Skeletal muscle cell (primary cell): ENCODE measurements around the gene BAHCC1.

Source experiments
- DNase-seq: peaks from one replicate; pipeline ENCODE4 v3.0.0-alpha.2; 2010; ENCODE audit warnings: low read depth
- H3K4me3 ChIP-seq: 2 replicates; pipeline ENCODE4 v1.5.1; 2011; ENCODE audit warnings: low read depth, mild to moderate bottlenecking, control low read depth, low read length, moderate library complexity

Gene BAHCC1

GRCh38 chr17:81405411-81405872 is 10.2 kb downstream of the BAHCC1 start:
- no peak overlapping the region for H3K4me3 ChIP-seq
- no peak for DNase-seq

GRCh38 chr17:81406117-81406953 is 11.1 kb downstream of the BAHCC1 start:
- no peak overlapping the region for H3K4me3 ChIP-seq

GRCh38 chr17:81408049-81408448 is 12.8 kb downstream of the BAHCC1 start:
- no peak for DNase-seq
- no peak overlapping the region for H3K4me3 ChIP-seq

More at GRCh38 chr17:81406117-81406953, 11.1 kb downstream of the BAHCC1 start:
- DNase-seq: no peak

- no peak for DNase-seq
- H3K4me3 ChIP-seq: no peak overlapping the region
These were observed 14.1 kb downstream of the BAHCC1 start for GRCh38 chr17:81409190-81409935.

GRCh38 chr17:81410852-81411251 is 15.6 kb downstream of the BAHCC1 start:
- DNase-seq: no peak
- no peak overlapping the region for H3K4me3 ChIP-seq

GRCh38 chr17:81411305-81411704 is 16.0 kb downstream of the BAHCC1 start:
- no peak for DNase-seq
- no peak overlapping the region for H3K4me3 ChIP-seq

- DNase-seq: no peak
- H3K4me3 ChIP-seq: no peak overlapping the region
These were observed 17.3 kb downstream of the BAHCC1 start for GRCh38 chr17:81412490-81413093.

- no peak overlapping the region for H3K4me3 ChIP-seq
These were observed 18.4 kb downstream of the BAHCC1 start for GRCh38 chr17:81413497-81414135.

GRCh38 chr17:81414756-81415516 is 19.7 kb downstream of the BAHCC1 start:
- DNase-seq: no peak

More at GRCh38 chr17:81413497-81414135, 18.4 kb downstream of the BAHCC1 start:
- DNase-seq: no peak

GRCh38 chr17:81415681-81416080 is 20.4 kb downstream of the BAHCC1 start:
- no peak for DNase-seq
- no peak overlapping the region for H3K4me3 ChIP-seq

More at GRCh38 chr17:81414756-81415516, 19.7 kb downstream of the BAHCC1 start:
- no peak overlapping the region for H3K4me3 ChIP-seq

- no peak for DNase-seq
- no peak overlapping the region for H3K4me3 ChIP-seq
These were observed 21.4 kb downstream of the BAHCC1 start for GRCh38 chr17:81416612-81417011.

- H3K4me3 ChIP-seq: no peak overlapping the region
- no peak for DNase-seq
These were observed 22.0 kb downstream of the BAHCC1 start for GRCh38 chr17:81417049-81417878.

GRCh38 chr17:81417879-81418709 is 22.8 kb downstream of the BAHCC1 start:
- no peak for DNase-seq
- no peak overlapping the region for H3K4me3 ChIP-seq

- DNase-seq: no peak
- H3K4me3 ChIP-seq: no peak overlapping the region
These were observed 23.6 kb downstream of the BAHCC1 start for GRCh38 chr17:81418710-81419318.

- peak overlapping the region; percentile 13 for H3K4me3 ChIP-seq
- DNase-seq: peak; percentile 94
These were observed 24.1 kb downstream of the BAHCC1 start for GRCh38 chr17:81419319-81419885.

- DNase-seq: no peak
- peak overlapping the region; percentile 13 for H3K4me3 ChIP-seq
These were observed 24.9 kb downstream of the BAHCC1 start for GRCh38 chr17:81419886-81420768.
